T-helper 17 cell (primary cell): ENCODE results near the gene RYR3. TPM values are rescaled to one million over a fixed set of nuclear protein-coding genes. Genes with fewer than 3 reads are reported as not detected.

Experiments
- ATAC-seq: fragments of 150-1000 bp; cut with Tn5 transposase; 2 replicates; pipeline ENCODE4 v1.10.0; 2021; ENCODE audit warnings: mild to moderate bottlenecking, moderate library complexity
- DNase-seq, 3 donors: peaks; one replicate each; pipeline versions ENCODE4 v3.0.0 to v3.0.0-alpha.2; 2020 to 2021
- H3K9me3 ChIP-seq: one replicate; pipeline ENCODE4 v1.7.0; 2013; ENCODE audit warnings: low read length, mild to moderate bottlenecking; ENCODE audit not compliant: control insufficient read depth, poor library complexity, severe bottlenecking
- H3K27ac Mint-ChIP-seq: one replicate; pipeline ENCODE4 v1.8.0; 2022; ENCODE audit warnings: mild to moderate bottlenecking, moderate library complexity, mixed read lengths
- H3K27me3 Mint-ChIP-seq: one replicate; pipeline ENCODE4 v1.8.0; 2022; ENCODE audit warnings: mixed read lengths
- H3K36me3 Mint-ChIP-seq: one replicate; pipeline ENCODE4 v1.8.0; 2022; ENCODE audit warnings: low read depth, mixed read lengths
- H3K4me1 Mint-ChIP-seq: one replicate; pipeline ENCODE4 v1.8.0; 2022; ENCODE audit warnings: mild to moderate bottlenecking, mixed read lengths
- H3K4me3 Mint-ChIP-seq: one replicate; pipeline ENCODE4 v1.8.0; 2022; ENCODE audit warnings: mild to moderate bottlenecking, moderate library complexity, mixed read lengths
- total RNA-seq, 4 donors: library from RNA in 2 of 4; stranded (reverse) in 2 of 4; gene quantifications; one replicate each; pipeline ENCODE4 v1.2.3 and lab custom pipeline; 2022 to 2026

RYR3 gene
- total RNA-seq, 2 donors from 2014 or later = 0.05 to 0.23 TPM

DNA sequence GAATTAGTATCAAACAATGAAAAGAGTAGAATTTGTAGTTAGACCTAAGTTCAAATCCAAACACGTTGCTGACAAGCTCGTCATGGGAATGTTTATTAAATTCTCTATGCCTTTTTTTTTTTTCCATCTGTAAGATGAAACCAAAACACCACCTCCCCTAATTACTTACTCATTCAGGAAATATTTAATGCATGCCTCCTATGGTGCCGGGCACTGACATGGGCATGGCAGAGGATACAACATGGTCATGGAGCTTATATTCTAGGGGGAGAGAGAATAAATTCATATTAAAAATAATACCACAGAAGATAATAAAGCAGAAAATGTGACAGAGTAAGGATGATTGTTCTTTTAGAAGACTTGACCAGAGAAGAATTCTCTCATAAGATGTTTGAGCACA, 215.8 kb downstream of the RYR3 start:
- DNase-seq = no peak
- no peak for ATAC-seq
- Mint-ChIP-seq H3K36me3 (no peaks in the 10 kb centered on the region), H3K27ac (no peak overlapping the region), H3K27me3 (peaks cover 6% of the 10 kb centered on the region), H3K4me1 (no peaks in the 10 kb centered on the region), H3K4me3 (no peak overlapping the region)
- H3K9me3 ChIP-seq = no peaks in the 10 kb centered on the region

DNA sequence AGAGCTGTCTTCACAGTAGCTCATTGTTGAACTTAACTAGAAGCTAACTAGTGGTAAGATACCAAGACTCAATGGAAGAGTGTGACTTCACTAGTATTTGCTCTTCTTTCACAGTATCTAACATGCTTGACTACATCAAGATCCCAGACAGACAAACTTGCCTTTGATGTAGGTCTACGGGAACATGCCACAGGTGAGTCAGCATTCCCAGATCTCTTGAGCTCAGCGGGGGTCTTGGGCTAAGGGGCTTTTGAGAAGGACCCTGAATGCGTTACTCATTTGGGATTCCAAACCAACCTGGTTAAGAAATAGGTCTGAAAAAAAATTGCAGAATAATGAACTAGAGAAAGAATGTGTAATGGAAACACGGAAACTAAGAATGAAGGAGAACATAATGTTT, 222.4 kb downstream of the RYR3 start:
- Mint-ChIP-seq H3K4me3 (no peak overlapping the region), H3K27me3 (peaks cover 23% of the 10 kb centered on the region), H3K4me1 (no peaks in the 10 kb centered on the region), H3K36me3 (no peaks in the 10 kb centered on the region), H3K27ac (no peak overlapping the region)
- ATAC-seq (no peak), DNase-seq (no peak)
- no peaks in the 10 kb centered on the region for H3K9me3 ChIP-seq

DNA sequence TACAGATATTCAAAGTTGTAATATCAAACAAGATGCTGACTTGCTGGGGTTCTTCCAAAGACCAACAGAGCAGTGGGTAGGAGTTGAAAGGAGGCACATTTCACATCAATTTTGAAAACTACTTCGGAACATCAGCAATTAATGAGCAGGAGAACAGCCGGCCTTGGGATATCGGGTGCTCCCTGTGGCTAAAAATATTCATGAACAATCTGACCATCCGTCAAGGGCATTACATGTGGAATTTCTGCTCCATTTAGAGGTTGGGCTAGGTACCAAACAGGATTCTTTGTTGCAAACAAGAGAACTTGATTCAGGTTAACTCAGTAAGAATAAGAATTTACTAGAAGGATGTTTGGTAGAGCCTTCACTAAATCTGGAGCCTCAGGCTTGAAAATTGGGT, 223.9 kb downstream of the RYR3 start:
- no peaks in the 10 kb centered on the region for H3K9me3 ChIP-seq
- no peak overlapping the region for H3K4me3 Mint-ChIP-seq
- no peak overlapping the region for H3K27ac Mint-ChIP-seq
- H3K36me3 Mint-ChIP-seq = no peaks in the 10 kb centered on the region
- DNase-seq (no peak), ATAC-seq (no peak)
- H3K4me1 Mint-ChIP-seq = no peaks in the 10 kb centered on the region
- H3K27me3 Mint-ChIP-seq = peaks cover 23% of the 10 kb centered on the region

- Mint-ChIP-seq H3K4me1 (no peaks in the 10 kb centered on the region), H3K36me3 (no peaks in the 10 kb centered on the region), H3K4me3 (no peak overlapping the region), H3K27ac (no peak overlapping the region), H3K27me3 (peaks cover 23% of the 10 kb centered on the region)
- ATAC-seq = no peak
- H3K9me3 ChIP-seq = no peaks in the 10 kb centered on the region
- no peak for DNase-seq
Measured at GRCh38 chr15:33535135-33535534, 224.4 kb downstream of the RYR3 start.

DNA sequence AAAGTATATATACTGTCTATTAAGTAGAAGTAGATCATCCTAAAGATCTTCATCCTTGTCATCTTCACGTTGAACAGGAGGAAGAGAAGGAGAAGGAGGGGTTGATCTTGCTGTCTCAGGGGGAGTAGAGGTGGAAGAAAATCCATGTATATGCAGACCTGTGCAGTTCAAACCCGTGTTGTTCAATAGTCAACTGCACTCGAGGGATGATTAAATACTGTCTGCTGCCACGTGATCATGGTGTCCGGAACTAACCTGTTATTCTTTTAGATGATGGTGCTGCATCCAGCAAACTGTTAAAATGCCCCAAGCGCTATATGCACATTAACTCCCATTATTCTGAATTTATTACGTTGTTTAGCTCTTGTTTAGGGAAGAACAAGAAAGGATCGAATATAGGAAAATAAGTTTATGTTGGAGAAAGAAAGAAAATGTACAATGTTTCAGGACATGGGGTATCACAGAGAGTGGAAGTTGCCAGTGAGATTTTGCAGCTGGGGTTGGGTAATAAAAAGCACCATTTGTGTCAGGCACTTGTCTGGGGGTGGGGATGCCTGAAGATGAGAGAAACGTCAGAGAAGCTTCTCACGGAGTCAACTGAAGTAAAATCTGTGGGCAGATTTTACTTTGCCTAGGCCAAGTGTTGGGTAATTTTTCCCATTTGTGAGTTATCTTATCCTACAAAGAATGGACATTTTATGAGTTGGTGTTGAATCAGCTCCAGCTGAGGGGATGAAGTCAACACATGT, 229.2 kb downstream of the RYR3 start:
- H3K36me3 Mint-ChIP-seq = no peaks in the 10 kb centered on the region
- no peaks in the 10 kb centered on the region for H3K4me1 Mint-ChIP-seq
- no peak overlapping the region for H3K4me3 Mint-ChIP-seq
- H3K27ac Mint-ChIP-seq = no peak overlapping the region
- DNase-seq (no peak), ATAC-seq (no peak)
- H3K9me3 ChIP-seq = no peaks in the 10 kb centered on the region
- H3K27me3 Mint-ChIP-seq = peaks cover 45% of the 10 kb centered on the region

- Mint-ChIP-seq H3K4me1 (no peaks in the 10 kb centered on the region), H3K36me3 (no peaks in the 10 kb centered on the region), H3K27me3 (peaks cover 31% of the 10 kb centered on the region), H3K4me3 (no peak overlapping the region), H3K27ac (no peak overlapping the region)
- no peaks in the 10 kb centered on the region for H3K9me3 ChIP-seq
- ATAC-seq (no peak), DNase-seq (no peak)
Measured at GRCh38 chr15:33543957-33544356, 233.2 kb downstream of the RYR3 start.

- no peak for DNase-seq
- no peaks in the 10 kb centered on the region for H3K9me3 ChIP-seq
- no peak overlapping the region for H3K27ac Mint-ChIP-seq
- ATAC-seq = no peak
- no peaks in the 10 kb centered on the region for H3K4me1 Mint-ChIP-seq
- no peak overlapping the region for H3K4me3 Mint-ChIP-seq
- peaks cover 26% of the 10 kb centered on the region for H3K27me3 Mint-ChIP-seq
- no peaks in the 10 kb centered on the region for H3K36me3 Mint-ChIP-seq
Measured at GRCh38 chr15:33545866-33546265, 235.1 kb downstream of the RYR3 start.

GRCh38 chr15:33547876-33548275, 237.1 kb downstream of the RYR3 start:
- H3K27ac Mint-ChIP-seq = no peak overlapping the region
- peaks cover 14% of the 10 kb centered on the region for H3K27me3 Mint-ChIP-seq
- no peak overlapping the region for H3K4me3 Mint-ChIP-seq
- no peaks in the 10 kb centered on the region for H3K9me3 ChIP-seq
- H3K36me3 Mint-ChIP-seq = no peaks in the 10 kb centered on the region
- no peaks in the 10 kb centered on the region for H3K4me1 Mint-ChIP-seq
- ATAC-seq (no peak), DNase-seq (no peak)

- H3K36me3 Mint-ChIP-seq = no peaks in the 10 kb centered on the region
- DNase-seq (no peak), ATAC-seq (no peak)
- H3K4me3 Mint-ChIP-seq = no peak overlapping the region
- no peaks in the 10 kb centered on the region for H3K9me3 ChIP-seq
- no peak overlapping the region for H3K27ac Mint-ChIP-seq
- H3K4me1 Mint-ChIP-seq = no peaks in the 10 kb centered on the region
- H3K27me3 Mint-ChIP-seq = no peaks in the 10 kb centered on the region
Measured at GRCh38 chr15:33551860-33552259, 241.1 kb downstream of the RYR3 start.

DNA sequence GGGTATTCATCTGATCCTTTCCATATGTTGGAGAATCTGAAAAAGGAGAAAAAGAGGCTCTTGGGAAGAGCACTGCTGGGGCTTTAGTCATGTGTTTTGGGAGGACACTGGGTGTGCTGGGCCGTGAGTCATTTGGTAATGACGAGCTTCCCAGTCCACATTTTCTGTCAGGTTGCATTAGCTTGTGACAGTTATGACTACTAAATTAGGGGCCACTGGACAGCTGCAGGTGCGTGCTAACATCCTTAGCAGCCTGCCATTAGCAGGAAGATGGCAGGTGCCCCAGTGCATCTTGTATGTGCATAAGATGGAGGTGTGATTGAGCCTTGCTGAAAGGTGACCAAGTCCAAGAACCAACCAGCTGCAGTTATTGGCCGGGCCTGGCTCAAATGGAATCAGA, 242.4 kb downstream of the RYR3 start:
- no peak for DNase-seq
- H3K27ac Mint-ChIP-seq = no peak overlapping the region
- no peaks in the 10 kb centered on the region for H3K4me1 Mint-ChIP-seq
- H3K9me3 ChIP-seq = no peaks in the 10 kb centered on the region
- no peak for ATAC-seq
- H3K27me3 Mint-ChIP-seq = no peaks in the 10 kb centered on the region
- H3K36me3 Mint-ChIP-seq = no peaks in the 10 kb centered on the region
- H3K4me3 Mint-ChIP-seq = no peak overlapping the region

DNA sequence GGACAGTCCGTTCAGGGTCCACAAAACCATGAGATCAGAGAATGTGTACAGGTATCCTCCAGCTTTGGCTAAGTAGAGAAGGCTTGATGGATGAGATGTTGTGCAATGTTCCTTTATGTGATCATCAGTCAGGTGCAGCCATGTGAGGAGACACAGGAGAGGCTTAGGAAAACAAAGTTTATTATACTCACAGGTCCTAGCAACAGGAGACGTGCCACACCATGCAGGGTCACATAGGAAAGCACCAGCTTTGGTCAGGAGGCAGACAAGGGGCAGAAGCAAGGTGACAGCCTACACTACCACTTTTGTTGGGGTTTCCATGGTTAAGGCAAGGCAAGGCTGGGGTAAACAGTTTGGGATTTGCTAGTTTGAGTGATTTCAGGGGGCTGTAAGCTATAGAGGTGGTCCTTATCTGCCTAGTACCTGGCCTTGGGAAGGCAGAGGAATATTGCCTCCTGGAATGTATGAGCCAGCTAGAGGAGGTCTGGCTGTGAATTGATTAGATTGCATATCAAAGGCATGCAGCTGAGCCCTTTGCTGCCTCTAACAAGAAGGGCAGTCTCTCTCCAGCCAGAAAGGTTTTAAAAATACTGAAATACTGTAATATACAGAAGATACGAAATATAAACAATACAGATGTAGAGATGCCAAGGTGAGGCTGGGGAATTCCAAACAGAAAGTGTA, 248.6 kb downstream of the RYR3 start:
- ATAC-seq (no peak), DNase-seq (no peak)
- H3K36me3 Mint-ChIP-seq = no peaks in the 10 kb centered on the region
- no peak overlapping the region for H3K27ac Mint-ChIP-seq
- H3K4me1 Mint-ChIP-seq = no peaks in the 10 kb centered on the region
- H3K9me3 ChIP-seq = no peaks in the 10 kb centered on the region
- H3K4me3 Mint-ChIP-seq = no peak overlapping the region
- peaks cover 18% of the 10 kb centered on the region for H3K27me3 Mint-ChIP-seq

DNA sequence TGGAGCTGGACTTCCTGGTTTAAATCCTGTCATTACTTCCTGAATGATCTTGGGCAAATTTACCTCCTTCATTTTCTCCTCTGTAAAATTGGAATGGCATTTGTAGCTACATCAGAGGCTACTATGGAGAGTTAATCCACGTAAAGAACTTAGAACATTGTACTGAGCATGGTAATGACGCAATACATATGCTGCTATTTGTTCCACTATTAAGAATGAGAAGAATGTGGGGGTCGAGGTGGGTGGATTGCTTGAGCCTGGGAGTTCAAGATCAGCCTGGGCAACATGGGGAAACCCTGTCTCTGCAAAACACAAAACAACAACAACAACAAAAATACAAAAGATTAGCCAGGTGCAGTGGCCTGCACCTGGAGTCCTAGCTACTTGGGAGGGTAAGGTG, 250.6 kb downstream of the RYR3 start:
- no peaks in the 10 kb centered on the region for H3K36me3 Mint-ChIP-seq
- no peaks in the 10 kb centered on the region for H3K4me1 Mint-ChIP-seq
- H3K27ac Mint-ChIP-seq = no peak overlapping the region
- ATAC-seq (no peak), DNase-seq (no peak)
- H3K4me3 Mint-ChIP-seq = no peak overlapping the region
- H3K27me3 Mint-ChIP-seq = peaks cover 18% of the 10 kb centered on the region
- no peaks in the 10 kb centered on the region for H3K9me3 ChIP-seq

DNA sequence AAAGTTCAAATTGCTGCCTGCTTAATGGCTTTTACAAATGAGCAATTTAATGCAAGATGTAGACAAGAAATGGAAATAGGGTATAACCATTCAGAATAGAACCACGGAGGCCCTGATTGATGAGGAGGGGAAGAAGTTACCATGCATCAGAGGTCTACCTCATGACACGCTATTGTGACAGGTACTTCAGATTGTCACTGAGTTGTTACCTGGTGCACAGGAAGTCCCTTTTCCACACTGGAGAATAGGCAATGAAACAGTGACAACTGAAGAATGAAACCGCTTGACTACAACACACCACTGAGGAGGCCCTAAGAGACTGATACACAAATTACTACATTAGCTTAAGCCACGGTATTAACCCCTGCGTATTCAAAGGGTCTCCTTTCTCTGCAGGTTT, 251.2 kb downstream of the RYR3 start:
- no peaks in the 10 kb centered on the region for H3K9me3 ChIP-seq
- Mint-ChIP-seq H3K27ac (no peak overlapping the region), H3K4me3 (no peak overlapping the region), H3K4me1 (no peaks in the 10 kb centered on the region), H3K27me3 (peaks cover 18% of the 10 kb centered on the region), H3K36me3 (no peaks in the 10 kb centered on the region)
- no peak for DNase-seq
- ATAC-seq = no peak

- Mint-ChIP-seq H3K4me3 (no peak overlapping the region), H3K4me1 (no peaks in the 10 kb centered on the region), H3K36me3 (no peaks in the 10 kb centered on the region), H3K27me3 (peaks cover 13% of the 10 kb centered on the region), H3K27ac (no peak overlapping the region)
- ATAC-seq (no peak), DNase-seq (no peak)
- no peaks in the 10 kb centered on the region for H3K9me3 ChIP-seq
Measured at GRCh38 chr15:33565094-33565493, 254.3 kb downstream of the RYR3 start.
